ENCODE data around the gene STX8. TPM values are rescaled to one million over a fixed set of nuclear protein-coding genes. Genes with fewer than 3 reads are reported as not detected.

STX8 gene
- total RNA-seq, 1 donor from 2014 or later = 54.8 TPM

DNA sequence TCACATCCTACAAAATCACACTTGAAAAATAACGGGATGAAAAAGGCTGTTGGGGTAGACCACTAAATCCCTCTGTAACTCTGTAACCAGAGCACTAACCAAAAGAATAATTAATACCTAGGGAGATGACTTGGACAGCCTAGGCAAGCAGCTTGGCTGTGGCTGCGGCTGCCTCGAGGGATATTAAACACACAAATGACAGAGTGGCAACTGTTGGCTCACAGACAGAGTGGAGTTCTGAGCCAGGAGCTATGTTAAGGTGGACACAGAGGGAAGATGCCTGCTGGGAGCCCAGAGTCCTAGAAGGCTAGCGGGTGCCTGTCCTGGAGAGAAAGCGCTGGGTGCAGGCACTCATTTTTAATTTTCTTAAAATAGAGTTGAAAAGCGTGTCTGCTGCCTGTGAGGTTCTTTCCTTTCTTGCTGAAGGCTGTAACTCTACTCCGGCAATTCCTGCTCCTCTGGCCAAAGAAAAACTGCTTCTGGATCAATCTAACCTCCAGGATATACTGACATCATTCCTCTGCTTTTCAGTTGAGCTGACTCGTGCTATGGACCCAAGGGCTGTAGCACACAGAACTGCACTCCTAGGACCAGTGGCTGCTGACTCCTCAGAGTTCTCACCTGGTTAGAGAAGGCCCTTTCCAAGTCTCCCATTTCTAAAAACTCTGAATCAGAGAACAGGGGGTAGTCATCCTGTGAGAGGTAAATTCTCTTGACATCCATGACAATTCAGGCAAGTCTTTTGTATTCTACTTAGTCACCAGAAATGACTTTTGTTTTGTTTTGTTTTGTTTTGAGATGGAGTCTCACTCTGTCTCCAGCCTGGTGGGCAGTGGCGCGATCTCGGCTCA lies 147.9 kb downstream of the STX8 start:
- H4K20me1 ChIP-seq (ENCODE audit: insufficient read depth, low read length) = no peaks in the 10 kb centered on the region
- H3K9me3 Mint-ChIP-seq (ENCODE audit: unreplicated experiment) = peaks cover 4% of the 10 kb centered on the region
- no peak for FAIRE-seq
- H3K4me3 ChIP-seq (ENCODE audit: insufficient read depth, low read depth, low read length) = no peak overlapping the region
- H3K9me3 ChIP-seq (ENCODE audit: insufficient read depth, low read depth, low read length) = no peaks in the 10 kb centered on the region
- no peaks in the 10 kb centered on the region for H3K27me3 Mint-ChIP-seq (ENCODE audit: low read depth, unreplicated experiment)
- H2AFZ ChIP-seq (ENCODE audit: low read depth, low read length) = no peak overlapping the region
- no peak overlapping the region for H3K4me3 Mint-ChIP-seq (ENCODE audit: unreplicated experiment)
- no peaks in the 10 kb centered on the region for H3K79me2 ChIP-seq (ENCODE audit: insufficient read depth, low read length)
- no peak overlapping the region for H3K27ac Mint-ChIP-seq (ENCODE audit: unreplicated experiment)
- TF ChIP-seq EZH2 (IDR thresholded peaks at IDR 0.05; ENCODE audit: insufficient read depth, low read length) = no peak
- TF ChIP-seq, protein P1, sequence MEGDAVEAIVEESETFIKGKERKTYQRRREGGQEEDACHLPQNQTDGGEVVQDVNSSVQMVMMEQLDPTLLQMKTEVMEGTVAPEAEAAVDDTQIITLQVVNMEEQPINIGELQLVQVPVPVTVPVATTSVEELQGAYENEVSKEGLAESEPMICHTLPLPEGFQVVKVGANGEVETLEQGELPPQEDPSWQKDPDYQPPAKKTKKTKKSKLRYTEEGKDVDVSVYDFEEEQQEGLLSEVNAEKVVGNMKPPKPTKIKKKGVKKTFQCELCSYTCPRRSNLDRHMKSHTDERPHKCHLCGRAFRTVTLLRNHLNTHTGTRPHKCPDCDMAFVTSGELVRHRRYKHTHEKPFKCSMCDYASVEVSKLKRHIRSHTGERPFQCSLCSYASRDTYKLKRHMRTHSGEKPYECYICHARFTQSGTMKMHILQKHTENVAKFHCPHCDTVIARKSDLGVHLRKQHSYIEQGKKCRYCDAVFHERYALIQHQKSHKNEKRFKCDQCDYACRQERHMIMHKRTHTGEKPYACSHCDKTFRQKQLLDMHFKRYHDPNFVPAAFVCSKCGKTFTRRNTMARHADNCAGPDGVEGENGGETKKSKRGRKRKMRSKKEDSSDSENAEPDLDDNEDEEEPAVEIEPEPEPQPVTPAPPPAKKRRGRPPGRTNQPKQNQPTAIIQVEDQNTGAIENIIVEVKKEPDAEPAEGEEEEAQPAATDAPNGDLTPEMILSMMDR (IDR thresholded peaks at IDR 0.05; ENCODE audit: insufficient read depth, low read depth, low read length) = no peak
- H3K4me2 ChIP-seq (ENCODE audit: low read length) = no peak overlapping the region
- no peaks in the 10 kb centered on the region for H3K27me3 ChIP-seq (ENCODE audit: insufficient read depth, low read length)
- H3K4me1 ChIP-seq (ENCODE audit: insufficient read depth, low read length) = no peaks in the 10 kb centered on the region
- peaks cover 13% of the 10 kb centered on the region for H3K4me1 Mint-ChIP-seq (ENCODE audit: low read depth, unreplicated experiment)
- H3K9ac ChIP-seq (ENCODE audit: low read length) = no peak overlapping the region
- no peaks in the 10 kb centered on the region for H3K36me3 ChIP-seq (ENCODE audit: insufficient read depth, low read length)
- no peak overlapping the region for H3K27ac ChIP-seq (ENCODE audit: low read depth, low read length)
- no peak for DNase-seq (ENCODE audit: low read depth)
- peaks cover 2% of the 10 kb centered on the region for H3K36me3 Mint-ChIP-seq (ENCODE audit: low read depth, unreplicated experiment)

DNA sequence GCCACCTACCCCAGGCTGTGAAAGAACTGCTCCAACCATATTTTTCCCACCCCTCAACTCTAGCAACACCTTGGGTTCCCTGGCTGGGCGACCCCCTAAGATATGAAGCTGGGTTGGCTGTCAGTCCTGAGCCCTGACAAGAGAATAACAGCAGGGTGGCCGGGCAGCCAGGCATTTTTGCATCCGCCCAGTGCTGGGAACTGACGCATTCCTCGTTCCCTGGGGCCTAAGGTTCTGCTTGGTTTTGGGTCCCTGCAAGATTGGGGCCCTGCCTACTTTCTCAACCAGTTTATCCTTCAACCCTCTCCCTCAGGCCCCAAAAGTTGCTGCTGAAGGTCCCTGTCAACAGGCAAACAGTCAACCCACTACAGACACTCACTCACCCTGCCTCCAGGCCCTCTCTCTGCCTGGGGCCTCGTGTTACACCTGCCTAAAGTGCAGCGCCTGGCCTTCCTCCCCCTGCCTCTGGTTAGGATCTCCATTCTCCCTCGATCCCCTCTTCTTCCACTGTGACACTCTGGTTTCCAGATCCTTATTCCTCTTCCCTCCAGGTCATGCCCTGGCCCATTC lies 151.5 kb downstream of the STX8 start:
- Histone ChIP-seq H3K4me3 (ENCODE audit: insufficient read depth, low read depth, low read length) (no peak overlapping the region), H3K79me2 (ENCODE audit: insufficient read depth, low read length) (no peaks in the 10 kb centered on the region), H3K9me3 (ENCODE audit: insufficient read depth, low read depth, low read length) (no peaks in the 10 kb centered on the region), H4K20me1 (ENCODE audit: insufficient read depth, low read length) (no peaks in the 10 kb centered on the region), H3K27ac (ENCODE audit: low read depth, low read length) (no peak overlapping the region), H3K4me2 (ENCODE audit: low read length) (no peak overlapping the region), H3K4me1 (ENCODE audit: insufficient read depth, low read length) (peaks cover 3% of the 10 kb centered on the region), H3K27me3 (ENCODE audit: insufficient read depth, low read length) (no peaks in the 10 kb centered on the region), H3K36me3 (ENCODE audit: insufficient read depth, low read length) (no peaks in the 10 kb centered on the region), H2AFZ (ENCODE audit: low read depth, low read length) (no peak overlapping the region), H3K9ac (ENCODE audit: low read length) (no peak overlapping the region)
- FAIRE-seq (no peak), DNase-seq (ENCODE audit: low read depth) (no peak)
- Mint-ChIP-seq H3K4me1 (ENCODE audit: low read depth, unreplicated experiment) (peaks cover 6% of the 10 kb centered on the region), H3K4me3 (ENCODE audit: unreplicated experiment) (no peak overlapping the region), H3K9me3 (ENCODE audit: unreplicated experiment) (peaks cover 10% of the 10 kb centered on the region), H3K36me3 (ENCODE audit: low read depth, unreplicated experiment) (peaks cover 14% of the 10 kb centered on the region), H3K27ac (ENCODE audit: unreplicated experiment) (no peak overlapping the region), H3K27me3 (ENCODE audit: low read depth, unreplicated experiment) (no peaks in the 10 kb centered on the region)
- no peak for TF ChIP-seq EZH2 (IDR thresholded peaks at IDR 0.05; ENCODE audit: insufficient read depth, low read length)
- TF ChIP-seq, protein P1 (IDR thresholded peaks at IDR 0.05; ENCODE audit: insufficient read depth, low read depth, low read length) = no peak

DNA sequence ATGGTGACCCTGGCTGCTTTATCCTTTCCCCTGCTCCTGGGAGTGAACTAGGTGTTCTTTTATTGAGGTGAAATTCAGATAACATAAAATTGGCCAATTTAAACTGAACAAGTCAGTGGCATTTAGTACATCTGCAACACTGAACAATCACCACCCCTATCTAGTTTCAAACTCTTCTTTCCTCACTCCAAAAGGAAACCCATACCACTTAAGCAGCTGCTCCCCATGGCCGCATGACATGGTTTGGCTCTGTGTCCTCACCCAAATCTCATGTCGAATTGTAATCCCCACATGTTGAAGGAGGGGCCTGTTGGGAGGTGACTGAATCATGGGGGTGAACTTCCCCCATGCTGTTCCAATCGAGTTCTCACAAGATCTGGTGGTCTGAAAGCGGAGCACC lies 154.1 kb downstream of the STX8 start:
- Histone ChIP-seq H2AFZ (ENCODE audit: low read depth, low read length) (no peak overlapping the region), H3K27me3 (ENCODE audit: insufficient read depth, low read length) (no peaks in the 10 kb centered on the region), H3K79me2 (ENCODE audit: insufficient read depth, low read length) (no peaks in the 10 kb centered on the region), H3K36me3 (ENCODE audit: insufficient read depth, low read length) (no peaks in the 10 kb centered on the region), H3K4me1 (ENCODE audit: insufficient read depth, low read length) (peaks cover 3% of the 10 kb centered on the region), H3K4me2 (ENCODE audit: low read length) (no peak overlapping the region), H3K9me3 (ENCODE audit: insufficient read depth, low read depth, low read length) (peaks cover 8% of the 10 kb centered on the region), H3K4me3 (ENCODE audit: insufficient read depth, low read depth, low read length) (no peak overlapping the region), H3K27ac (ENCODE audit: low read depth, low read length) (no peak overlapping the region), H3K9ac (ENCODE audit: low read length) (no peak overlapping the region), H4K20me1 (ENCODE audit: insufficient read depth, low read length) (no peaks in the 10 kb centered on the region)
- Mint-ChIP-seq H3K27me3 (ENCODE audit: low read depth, unreplicated experiment) (no peaks in the 10 kb centered on the region), H3K4me1 (ENCODE audit: low read depth, unreplicated experiment) (peaks cover 3% of the 10 kb centered on the region), H3K4me3 (ENCODE audit: unreplicated experiment) (no peak overlapping the region), H3K36me3 (ENCODE audit: low read depth, unreplicated experiment) (peaks cover 18% of the 10 kb centered on the region), H3K27ac (ENCODE audit: unreplicated experiment) (no peak overlapping the region), H3K9me3 (ENCODE audit: unreplicated experiment) (peaks cover 18% of the 10 kb centered on the region)
- FAIRE-seq = no peak
- TF ChIP-seq, protein P1 (IDR thresholded peaks at IDR 0.05; ENCODE audit: insufficient read depth, low read depth, low read length) = no peak
- no peak for TF ChIP-seq EZH2 (IDR thresholded peaks at IDR 0.05; ENCODE audit: insufficient read depth, low read length)
- no peak for DNase-seq (ENCODE audit: low read depth)

Data from astrocyte (in vitro differentiated cells and primary cell).